ENCODE results near the gene HCAR2.
"Not testable (repeated sequence)": the region's sequence is repeated elsewhere in the genome, so short reads cannot be mapped to it uniquely, and the experiment has no call there.

HCAR2 gene

DNA sequence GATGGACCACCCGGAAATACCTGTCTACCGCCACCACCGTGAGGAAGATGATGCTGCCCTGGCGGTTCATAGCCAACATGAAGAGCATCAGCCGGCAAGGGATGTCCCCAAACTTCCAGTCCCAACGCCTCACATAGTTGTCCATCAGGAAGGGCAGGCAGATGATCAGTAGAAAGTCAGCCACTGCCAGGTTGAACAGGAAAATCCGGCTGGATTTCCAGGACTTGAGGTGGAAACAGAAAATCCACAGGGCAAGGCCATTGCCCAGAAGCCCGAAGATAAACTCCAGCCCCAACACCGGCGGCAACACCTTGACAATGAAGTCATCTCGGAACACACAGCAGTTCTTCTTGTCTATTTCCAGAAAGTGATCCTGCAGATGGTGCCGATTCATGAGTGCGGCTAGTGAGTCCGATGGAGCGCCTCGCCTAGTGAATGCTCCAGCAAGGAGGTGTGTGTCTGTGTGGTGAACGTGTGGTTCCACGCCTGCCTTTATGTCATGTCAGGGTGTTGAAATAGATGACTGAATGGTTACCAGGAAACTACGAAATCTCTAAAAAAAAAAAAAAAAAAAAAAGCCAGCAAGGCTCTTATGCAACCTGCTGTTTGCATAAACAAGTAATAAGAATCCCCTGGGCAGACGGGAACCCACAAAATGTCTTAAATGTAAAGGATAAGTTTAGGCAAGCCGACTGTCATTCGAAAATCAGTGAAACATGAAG is at the start of gene HCAR2:
Gene HCAR2 (minus strand): TSS at position 468 of the 722 bp plus-strand sequence. CDS start 74 bp downstream, at position 394.
- peak; percentile 60 for DNase-seq

GRCh38 chr12:122752464-122753318 is 49.5 kb upstream of the HCAR2 start, which contains the start of gene DENR:
Gene DENR, plus strand, starts transcription at chr12:122752824. Its CDS starts 878 bp downstream, at chr12:122753702.
- DNase-seq, result peak; percentile 98

- DNase-seq, result not testable (repeated sequence)
Measured at GRCh38 chr12:122750781-122751515, 47.8 kb upstream of the HCAR2 start.

GRCh38 chr12:122749569-122750332 is 46.6 kb upstream of the HCAR2 start:
- DNase-seq, result no peak

- DNase-seq, result no peak
Measured at GRCh38 chr12:122747224-122748135, 44.3 kb upstream of the HCAR2 start.

GRCh38 chr12:122743895-122744525 is 40.9 kb upstream of the HCAR2 start:
- peak; percentile 48 for DNase-seq

DNA sequence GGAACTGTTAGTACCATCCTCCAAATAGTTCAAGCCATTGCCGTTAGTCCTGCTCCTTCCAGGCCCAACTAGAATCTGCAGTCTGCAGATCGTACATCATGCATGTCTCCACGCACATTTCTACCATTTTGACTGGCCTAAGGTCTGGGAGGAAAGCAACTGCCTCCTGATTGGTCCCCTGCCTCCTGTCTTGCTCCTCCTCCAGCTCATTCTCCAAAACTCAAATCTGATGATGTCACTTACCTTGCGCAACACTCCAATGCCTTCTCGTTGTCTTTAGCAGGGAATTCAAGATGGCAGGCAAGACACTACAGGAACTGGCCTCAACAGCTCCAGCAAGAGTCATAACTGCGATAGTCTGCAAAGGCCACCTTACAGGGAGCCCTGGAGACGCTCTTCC is 37.2 kb upstream of the HCAR2 start:
- DNase-seq, result no peak

DNA sequence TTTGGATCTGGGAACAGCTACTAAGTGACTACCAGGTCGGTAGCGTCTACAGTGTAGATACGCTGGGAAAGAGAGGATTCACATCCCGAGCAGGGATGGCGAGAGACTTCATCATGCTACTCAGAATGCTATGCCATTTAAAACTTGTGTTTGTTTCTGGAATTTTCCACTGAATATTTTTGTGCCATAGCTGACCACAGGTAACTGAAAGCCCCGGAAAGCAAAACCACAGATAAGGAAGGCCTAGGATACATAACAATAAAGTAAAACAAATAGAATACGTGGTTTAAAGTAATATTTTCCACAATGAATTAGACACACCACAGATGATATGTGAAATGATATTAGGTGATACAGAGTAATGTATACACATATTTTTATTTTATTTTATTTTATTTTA is 35.4 kb upstream of the HCAR2 start:
- no peak for DNase-seq

- DNase-seq, result no peak
Measured at GRCh38 chr12:122732611-122733010, 29.5 kb upstream of the HCAR2 start.

GRCh38 chr12:122732170-122732569 is 29.0 kb upstream of the HCAR2 start:
- DNase-seq, result peak; percentile 26

GRCh38 chr12:122730215-122731014 is 27.3 kb upstream of the HCAR2 start, which contains the start of gene HCAR1:
Gene HCAR1, minus strand, starts transcription at chr12:122730844. Its CDS starts 505 bp downstream, at chr12:122730339.
- DNase-seq, result no peak

GRCh38 chr12:122729583-122730214 is 26.5 kb upstream of the HCAR2 start:
- DNase-seq, result no peak

- DNase-seq, result no peak
Measured at GRCh38 chr12:122726080-122726558, 23.0 kb upstream of the HCAR2 start.

DNA sequence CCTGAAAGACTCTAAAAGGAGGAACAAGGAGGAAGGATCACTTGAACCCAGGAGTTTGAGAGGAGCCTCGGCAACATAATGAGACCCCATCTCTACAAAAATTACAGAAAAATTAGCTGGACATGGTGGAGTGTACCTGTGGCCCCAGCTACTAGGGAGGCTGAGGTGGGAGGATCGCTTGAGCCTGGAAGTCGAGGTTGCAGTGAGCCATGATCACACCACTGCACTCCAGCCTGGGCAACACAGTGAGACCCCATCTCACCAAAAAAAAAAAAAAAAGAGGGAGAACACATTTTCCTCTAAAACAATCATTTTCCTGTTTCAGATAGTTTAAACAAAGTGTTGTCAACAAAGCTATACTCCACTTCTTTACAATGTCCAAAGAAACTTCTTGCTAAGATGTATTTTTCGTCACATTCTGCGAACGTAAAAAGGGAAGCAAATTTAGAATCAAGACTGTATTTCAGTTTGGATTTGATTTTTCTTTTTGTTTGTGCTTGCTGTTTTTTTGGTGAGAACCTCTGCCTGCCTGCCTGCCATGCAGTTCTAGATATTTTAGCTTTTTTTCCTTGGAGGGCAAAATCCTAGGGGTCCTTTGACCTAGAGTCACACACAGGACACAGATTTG is 22.4 kb upstream of the HCAR2 start:
- DNase-seq, result no peak

- DNase-seq, result no peak
Measured at GRCh38 chr12:122724641-122725243, 21.6 kb upstream of the HCAR2 start.

DNA sequence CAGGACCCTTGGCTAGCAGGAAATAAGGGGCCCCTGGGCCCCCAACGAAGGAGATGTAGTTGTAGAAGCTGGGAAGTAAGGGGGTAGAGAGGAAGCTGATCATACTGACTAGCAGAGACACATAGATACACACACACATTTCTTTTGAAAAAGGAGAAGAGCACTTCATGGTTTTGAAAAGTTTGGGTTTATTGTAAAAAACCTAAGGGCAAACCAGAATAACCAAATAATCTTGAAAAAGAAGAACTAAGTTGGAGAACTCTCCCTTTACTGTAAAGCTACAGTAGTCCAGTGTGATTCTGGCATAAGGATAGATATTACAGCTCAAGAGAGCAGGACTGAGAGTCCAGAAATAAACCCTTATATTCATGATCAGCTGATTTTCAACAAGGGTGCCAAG is 19.2 kb upstream of the HCAR2 start:
- DNase-seq, result no peak

DNA sequence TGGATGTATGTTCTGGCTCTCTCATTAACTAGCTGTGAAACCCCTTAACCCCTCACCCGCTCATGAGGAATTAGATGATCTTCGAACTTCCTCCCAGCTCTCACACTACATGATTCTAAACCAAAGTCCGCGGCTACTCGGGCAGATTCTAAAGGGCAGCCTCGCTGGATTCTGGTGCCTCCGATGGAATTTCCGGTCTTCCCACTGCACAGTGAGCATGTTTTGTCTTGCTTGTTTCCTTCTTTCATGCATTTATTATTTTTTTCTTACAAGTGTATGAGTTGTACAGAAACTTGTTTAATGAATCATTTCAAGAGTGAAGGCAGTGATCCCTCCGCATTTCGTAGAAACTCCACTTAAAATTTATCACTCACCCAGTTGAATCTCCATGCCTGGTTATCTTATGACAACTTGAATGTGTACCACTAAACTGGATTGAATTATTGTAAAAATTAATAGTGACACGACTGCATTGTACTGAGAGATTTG is 17.9 kb upstream of the HCAR2 start:
- no peak for DNase-seq

DNA sequence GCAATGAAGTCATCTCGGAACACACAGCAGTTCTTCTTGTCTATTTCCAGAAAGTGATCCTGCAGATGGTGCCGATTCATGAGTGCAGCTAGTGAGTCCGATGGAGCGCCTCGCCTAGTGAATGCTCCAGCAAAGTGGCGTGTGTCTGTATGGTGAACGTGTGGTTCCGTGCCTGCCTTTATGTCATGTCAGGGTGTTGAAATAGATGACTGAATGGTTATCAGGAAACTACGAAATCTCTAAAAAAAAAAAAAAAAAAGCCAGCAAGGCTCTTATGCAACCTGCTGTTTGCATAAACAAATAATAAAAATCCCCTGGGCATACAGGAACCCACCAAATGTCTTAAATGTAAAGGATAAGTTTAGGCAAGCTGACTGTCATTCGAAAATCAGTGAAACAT is 13.5 kb upstream of the HCAR2 start, which contains the start of gene HCAR3:
Gene HCAR3 (minus strand): TSS at position 154 of the 400 bp plus-strand sequence. CDS start 74 bp downstream, at position 80.
- DNase-seq, result peak; percentile 65
